Measurements from ENCODE around the gene RBM8A.
"Not testable (repeated sequence)": the region's sequence is repeated elsewhere in the genome, so short reads cannot be mapped to it uniquely, and the experiment has no call there.

Gene RBM8A

DNA sequence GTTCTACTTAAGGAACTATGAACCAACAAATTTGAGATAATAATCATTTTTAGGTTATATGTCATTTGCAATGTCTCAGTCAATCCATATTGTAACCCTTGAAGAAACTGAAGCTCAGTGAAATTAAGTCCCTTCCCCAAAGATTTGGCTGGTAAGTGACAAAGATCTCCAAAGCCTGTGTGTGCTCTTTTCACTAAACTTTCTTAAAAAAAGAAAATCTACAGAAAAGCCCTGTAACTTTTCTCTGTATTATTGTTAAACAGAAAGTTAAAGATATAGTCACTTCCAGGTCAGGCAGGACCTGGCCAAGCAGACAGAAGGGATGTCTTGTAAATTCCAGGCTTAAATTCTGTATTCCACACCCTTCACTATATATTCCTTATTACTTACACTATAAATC is 29.1 kb upstream of the RBM8A start:
- DNase-seq = no peak

DNA sequence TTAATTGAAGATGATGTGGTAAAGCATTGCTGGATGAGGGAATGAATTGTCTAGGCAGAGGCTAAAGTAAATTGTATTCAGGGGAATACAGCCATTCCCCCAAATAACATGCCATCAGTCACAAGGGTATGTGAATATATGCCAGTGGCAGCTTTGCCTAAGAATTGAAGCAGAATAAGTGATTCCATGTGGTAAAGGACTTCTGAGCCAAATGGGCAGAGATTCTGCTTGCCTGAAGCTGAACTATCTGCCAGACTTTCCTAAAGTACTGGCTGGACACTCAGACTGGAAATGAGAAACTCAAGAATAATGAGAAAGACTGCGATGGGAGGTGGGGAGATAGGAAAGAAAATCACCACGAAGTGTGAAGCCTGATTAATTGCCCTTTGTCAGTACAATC is 28.2 kb upstream of the RBM8A start:
- DNase-seq = no peak

DNA sequence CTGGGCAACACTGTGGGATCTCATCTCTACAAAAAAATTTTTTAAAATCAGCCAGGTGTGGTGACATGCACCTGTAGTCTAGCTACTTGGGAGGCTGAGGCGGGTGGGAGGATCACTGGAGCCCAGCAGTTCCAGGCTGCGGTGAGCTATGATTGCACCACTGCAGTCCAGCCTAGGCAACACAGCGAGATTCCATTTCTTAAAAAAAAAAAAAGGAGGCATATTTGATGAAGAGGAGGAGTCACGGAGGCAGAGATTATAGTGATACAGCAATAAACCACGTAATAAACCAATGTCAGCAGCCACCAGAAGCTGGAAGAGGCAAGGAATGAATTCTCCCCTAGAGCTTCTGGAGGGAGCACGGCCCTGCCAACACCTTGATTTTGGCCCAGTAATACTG is 26.6 kb upstream of the RBM8A start:
- no peak for DNase-seq

DNA sequence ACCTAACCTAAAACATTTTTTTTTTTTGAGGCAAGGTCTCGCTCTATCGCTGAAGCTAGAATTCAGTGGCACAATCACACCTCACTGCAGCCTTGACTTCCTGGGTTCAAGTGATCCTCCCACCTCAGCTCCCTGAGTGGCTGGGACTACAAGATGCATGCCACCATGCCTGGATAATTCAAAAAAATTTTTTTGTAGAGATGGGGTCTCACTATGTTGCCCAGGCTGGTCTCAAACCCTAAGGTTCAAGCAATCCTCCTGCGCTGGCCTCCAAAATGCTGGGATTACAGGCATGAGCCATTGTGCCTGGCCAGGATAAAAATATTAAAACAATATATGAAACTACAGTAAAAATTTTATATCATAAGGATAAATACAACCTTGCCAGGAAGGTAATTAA is 25.6 kb upstream of the RBM8A start:
- DNase-seq = no peak

DNA sequence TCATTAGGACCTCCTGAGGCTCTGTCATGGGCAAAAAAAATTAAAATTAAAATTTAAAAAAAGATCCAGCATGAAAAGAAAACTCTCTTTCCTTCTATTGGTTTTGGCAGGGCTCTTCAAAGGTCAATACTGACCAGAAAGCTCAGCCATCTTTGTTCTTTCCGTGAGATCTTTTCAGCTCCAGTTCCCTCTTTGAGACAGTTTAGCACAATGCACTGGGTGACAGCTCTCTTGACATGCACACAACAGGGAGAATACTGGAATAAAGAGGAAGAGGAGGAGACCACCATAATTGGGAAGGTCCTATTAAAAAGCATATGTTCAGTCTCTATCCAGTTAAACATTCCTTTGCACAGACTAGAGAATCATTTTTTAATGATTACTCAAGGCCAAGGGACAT is 24.2 kb upstream of the RBM8A start:
- DNase-seq = no peak

DNA sequence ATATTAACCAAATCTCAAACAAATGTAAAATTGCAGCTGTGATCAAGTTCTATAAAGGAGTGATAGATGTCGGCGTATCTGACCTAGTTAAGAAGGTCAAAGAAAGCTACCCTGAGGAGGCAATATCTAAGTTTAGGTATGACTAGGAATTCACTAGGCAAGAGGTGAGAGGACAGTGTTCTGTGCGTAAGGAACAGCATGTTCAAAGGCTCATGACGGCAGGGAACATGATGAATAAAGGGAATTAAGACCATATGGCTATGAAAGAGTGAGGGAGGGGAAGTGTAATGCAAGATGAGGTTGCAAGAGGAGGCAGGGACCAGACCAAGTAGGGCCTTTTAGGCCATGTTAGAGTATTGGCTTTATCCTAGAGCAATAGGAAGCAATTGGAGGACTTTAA is 21.9 kb upstream of the RBM8A start:
- no peak for DNase-seq

DNA sequence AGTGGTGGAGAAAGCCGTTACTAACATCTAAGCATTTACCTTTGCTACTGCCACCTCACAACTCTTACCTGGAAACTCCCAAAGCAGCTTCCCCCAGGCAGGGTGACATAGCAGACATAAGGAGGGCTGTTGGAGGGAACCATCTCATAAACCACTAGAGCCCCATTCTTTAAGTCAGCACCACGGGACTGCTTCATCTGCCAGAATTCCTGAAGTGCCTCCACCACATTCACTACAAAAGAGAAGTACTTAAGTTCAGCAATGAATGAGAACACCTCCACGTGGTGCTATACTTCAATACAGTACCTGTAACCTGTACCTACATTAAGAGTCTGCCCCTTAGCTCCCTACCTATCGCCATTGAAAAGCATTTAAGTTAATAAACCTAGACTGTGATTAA is 20.3 kb upstream of the RBM8A start:
- DNase-seq = no peak

DNA sequence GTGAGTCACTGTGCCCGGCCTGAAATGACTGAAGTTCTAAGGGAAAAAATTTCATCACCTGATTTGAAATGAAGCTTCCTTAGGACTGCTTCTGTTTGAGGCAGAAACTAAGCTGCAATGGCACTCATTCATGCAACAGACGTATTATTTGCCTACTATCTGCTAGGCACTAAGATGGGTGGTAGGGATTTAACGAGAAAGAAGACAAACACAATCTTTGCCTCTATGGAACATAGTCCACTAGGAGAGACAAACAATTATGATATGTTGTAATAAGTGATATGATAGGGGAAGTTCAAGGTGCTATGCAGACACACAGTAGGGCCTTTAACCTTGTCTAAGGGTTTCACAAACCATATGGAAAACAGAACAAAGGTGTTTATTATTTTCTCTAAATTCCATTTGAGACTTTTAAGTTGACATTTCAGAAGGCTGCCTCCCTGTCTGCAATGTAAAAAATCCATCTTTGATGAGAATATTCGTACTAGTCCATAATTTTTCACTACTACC is 19.2 kb upstream of the RBM8A start:
- DNase-seq = no peak

DNA sequence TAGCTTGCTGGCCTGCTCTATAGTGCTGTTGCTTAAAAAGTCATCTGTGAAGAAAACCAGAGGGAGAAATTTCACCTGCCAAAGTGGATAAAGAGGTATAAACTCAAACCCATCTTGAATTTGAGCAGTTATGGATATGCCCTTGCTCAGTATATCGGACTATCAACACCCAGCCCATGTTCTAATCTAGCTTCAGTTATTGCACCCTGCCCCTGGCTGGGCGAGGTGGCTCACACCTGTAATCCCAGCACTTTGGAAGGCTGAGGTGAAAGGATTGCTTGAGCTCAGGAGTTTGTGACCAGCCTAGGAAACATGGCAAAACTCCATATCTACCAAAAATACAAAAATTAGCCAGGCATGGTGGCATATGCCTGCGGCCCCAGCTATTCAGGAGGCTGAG is 17.2 kb upstream of the RBM8A start:
- no peak for DNase-seq

DNA sequence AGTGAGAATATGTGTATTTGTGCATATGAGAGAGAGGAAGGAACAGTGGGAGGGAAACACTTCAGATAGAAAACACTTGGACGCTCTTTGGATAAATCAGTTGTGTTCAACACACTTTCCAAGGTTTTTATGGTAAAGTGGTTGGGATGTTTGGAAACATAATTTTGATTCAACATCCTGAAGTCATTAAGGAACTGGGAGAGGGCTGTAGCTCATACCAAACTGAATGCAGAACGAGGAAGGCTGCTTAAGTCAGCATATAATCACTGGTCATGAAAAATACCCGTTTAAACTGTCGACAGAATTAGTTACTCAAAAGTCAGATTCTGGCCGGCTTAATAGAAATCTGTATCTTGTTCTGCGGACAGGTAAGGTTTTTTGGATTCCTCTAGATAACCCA is 15.6 kb upstream of the RBM8A start:
- DNase-seq = no peak

DNA sequence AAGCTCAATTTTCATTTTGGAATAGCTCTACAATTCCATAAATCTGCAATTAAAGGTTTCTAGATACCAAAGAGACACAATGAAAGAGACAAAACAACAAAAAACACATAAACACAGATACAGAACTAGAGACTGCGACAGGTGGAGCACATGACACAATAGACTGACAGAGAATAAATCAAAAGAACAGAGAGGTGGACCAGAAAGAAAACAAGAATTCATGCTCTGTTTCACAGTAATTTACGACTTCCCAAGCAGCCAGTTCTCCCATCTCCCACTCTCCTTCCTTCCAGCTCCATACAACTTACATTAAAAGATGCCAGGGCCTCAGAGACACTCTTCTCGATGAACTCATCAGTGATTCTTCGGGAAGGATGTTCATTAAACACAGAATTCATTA is 15.1 kb upstream of the RBM8A start:
- DNase-seq = no peak

DNA sequence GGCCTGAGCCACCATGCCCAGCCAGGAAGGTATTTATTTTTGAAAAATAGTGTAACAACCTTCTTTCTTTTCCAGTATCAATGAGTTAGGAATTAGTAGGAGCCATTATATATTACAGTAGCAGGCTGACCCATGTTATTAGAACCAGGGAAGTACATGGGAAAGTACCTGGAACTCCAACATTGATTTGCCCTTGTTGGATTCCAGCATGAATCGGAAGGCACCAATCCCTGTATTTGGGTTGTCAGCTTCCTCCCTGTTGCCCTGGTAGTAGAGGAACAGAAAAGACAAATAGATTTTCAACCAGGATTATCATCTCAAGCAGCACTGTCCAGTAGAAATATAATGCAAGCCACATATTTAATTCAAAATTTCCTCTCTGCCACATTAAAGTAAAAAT is 10.2 kb upstream of the RBM8A start:
- DNase-seq = no peak

DNA sequence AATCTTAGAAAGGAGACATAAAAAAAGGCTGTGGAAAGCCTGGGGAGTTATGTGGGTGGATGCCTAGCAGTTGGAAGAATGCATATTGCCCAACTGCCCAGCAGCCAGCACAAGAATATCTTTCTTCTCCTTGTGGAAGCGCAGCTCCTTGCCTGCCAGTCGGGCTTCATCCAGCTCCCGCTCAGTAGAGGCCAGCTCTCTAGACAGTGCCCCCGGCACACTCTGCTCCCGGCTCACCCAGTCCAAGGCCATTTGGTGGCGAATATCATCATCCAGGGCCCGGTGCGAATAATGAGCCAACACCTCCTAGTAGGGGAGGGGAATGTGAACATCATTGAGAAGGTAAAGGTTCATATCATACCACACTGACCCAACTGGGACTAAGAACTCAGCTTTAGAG is 9.0 kb upstream of the RBM8A start:
- DNase-seq = peak; percentile 7

DNA sequence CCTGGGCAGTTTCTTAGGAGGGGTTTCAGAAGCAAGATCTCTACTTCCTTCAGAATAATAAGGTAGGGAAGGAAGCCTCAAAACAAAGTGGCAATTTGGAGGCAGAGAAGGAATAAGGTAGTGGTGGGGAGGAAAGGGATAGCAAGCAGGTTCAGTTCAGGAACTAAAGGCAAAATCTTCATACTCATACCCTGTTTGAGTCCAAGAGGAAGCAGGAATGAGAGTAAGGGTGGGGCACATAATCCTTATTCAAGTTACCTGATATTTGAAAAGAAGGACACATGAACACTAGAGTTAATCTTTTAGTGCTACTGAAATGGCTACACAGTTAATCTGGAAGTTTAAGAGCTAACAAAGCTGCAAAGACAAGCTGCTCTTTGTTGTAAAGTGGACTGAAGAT is 8.4 kb upstream of the RBM8A start:
- DNase-seq = no peak

DNA sequence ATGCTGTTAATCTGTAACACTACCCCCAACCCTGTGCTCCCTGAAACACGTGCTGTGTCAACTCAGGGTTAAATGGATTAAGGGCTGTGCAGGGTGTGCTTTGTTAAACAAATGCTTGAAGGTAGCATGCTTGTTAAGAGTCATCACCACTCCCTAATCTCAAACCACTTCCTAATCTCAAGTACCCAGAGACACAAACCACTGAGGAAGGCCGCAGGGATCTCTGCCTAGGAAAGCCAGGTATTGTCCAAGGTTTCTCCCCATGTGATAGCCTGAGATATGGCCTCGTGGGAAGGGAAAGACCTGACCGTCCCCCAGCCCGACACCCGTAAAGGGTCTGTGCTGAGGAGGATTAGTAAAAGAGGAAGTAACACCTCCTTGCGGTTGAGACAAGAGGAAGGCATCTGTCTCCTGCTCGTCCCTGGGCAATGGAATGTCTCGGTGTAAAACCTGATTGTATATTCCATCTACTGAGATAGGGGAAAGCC is 5.3 kb upstream of the RBM8A start:
- DNase-seq = not testable (repeated sequence)

DNA sequence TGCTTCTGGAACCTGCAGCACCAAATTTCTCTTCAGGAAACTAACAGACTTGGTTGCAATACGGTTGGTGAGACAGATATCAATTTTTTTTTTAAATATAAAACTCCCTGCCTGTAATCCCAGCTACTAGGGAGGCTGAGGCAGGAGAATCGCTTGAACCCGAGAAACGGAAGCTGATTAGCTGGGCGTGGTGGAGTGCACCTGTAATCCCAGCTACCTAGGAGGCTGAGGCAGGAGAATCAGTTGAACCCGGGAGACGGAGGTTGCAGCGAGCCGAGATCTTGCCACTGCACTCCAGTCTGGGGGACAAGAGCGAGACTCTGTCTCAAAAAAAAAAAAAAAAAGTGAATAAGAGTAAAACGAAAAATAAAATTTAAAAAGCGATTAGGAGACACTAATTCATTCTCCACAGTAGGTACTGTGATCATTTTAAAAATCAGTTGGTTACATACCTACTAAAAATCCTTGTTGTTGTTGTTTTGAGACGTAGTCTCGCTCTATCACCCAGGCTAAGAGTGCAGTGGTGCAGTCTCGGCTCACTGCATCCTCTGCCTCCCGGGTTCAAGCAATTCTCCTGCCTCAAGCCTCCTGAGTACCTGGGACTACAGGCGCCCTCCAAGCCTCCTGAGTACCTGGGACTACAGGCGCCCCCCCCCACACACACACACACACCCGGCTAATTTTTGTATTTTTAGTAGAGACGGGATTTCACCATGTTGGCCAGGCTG is 796 bp upstream of the RBM8A start:
- DNase-seq = peak; percentile 56

DNA sequence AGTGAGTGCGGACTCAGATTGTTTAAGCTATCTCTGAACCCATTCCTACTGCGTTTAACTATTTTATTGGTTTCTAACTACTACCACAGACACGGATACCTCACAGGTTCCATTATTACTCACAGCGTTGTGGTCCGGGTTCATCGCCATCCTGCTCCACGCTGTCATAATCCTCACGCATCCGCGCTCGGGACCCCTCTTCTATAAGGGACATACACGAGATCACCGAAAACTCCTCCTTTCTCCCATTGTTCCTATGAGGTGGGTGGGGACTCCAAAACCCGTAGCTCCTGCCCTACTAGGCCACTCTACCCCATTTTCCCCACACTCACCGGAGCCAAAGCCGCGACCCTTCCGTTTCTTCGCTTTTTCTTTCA is 610 bp downstream of the RBM8A start:
- no peak for DNase-seq

DNA sequence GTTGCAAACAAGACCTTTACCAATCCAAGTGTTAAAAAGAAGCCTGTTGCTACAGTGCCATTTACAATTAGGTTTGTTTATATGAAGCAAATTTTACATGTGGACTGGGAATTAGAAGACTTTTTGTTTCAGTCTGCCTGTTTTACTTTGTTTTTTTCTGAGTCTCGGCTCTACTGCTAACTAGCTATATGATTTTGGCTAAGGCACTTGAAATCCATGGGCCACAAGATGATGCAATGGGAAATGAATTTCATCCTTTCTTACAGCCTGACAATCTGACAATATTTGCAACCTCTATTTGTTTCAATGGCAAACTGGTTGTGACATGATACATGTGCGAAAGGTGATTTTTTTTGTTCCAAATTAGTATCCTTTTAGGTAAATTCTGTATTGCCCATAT is 5.0 kb downstream of the RBM8A start:
- DNase-seq = no peak

DNA sequence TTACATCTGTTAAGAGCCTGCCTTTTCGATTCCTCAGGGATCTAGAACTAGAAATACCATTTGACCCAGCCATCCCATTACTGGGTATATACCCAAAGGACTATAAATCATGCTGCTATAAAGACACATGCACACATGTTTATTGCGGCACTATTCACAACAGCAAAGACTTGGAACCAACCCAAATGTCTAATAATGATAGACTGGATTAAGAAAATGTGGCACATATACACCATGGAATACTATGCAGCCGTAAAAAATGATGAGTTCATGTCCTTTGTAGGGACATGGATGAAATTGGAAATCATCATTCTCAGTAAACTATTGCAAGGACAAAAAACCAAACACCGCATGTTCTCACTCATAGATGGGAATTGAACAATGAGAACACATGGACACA is 7.0 kb downstream of the RBM8A start:
- DNase-seq = not testable (repeated sequence)

DNA sequence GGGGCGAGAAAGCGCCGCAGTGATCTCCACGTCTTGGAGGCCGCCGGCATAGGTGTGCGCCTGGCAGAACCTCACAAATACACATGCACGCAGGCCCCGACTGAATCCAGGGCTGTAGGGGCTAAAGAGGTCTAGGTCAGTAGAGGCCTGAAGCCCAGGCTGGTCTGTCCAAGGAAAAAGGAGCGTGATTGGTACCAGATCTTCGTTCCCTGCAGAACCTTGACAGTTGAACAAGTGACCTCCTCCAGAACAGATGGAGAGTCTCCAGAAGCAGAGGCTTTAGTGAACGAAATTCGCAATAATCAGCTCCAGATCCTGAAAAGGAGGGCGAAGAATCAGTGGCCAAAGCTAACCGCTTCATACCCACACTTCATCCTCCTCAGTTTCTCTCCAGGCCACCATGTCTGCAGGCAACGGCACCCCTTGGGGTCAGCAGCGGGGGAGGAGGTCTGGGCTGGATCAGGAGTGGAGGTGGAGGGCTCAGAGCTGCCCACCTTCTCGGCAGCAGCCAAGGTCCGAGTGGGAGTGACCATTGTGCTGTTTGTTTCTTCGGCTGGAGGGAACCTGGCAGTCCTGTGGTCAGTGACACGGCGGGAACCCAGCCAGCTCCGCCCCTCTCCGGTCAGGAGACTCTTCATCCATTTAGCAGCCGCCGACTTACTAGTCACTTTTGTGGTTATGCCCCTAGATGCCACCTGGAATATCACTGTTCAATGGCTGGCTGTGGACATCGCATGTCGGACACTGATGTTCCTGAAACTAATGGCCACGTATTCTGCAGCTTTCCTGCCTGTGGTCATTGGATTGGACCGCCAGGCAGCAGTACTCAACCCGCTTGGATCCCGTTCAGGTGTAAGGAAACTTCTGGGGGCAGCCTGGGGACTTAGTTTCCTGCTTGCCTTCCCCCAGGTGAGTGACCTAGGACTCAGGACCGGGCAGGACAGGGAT is 8.0 kb downstream of the RBM8A start:
- peak; percentile 80 for DNase-seq

DNA sequence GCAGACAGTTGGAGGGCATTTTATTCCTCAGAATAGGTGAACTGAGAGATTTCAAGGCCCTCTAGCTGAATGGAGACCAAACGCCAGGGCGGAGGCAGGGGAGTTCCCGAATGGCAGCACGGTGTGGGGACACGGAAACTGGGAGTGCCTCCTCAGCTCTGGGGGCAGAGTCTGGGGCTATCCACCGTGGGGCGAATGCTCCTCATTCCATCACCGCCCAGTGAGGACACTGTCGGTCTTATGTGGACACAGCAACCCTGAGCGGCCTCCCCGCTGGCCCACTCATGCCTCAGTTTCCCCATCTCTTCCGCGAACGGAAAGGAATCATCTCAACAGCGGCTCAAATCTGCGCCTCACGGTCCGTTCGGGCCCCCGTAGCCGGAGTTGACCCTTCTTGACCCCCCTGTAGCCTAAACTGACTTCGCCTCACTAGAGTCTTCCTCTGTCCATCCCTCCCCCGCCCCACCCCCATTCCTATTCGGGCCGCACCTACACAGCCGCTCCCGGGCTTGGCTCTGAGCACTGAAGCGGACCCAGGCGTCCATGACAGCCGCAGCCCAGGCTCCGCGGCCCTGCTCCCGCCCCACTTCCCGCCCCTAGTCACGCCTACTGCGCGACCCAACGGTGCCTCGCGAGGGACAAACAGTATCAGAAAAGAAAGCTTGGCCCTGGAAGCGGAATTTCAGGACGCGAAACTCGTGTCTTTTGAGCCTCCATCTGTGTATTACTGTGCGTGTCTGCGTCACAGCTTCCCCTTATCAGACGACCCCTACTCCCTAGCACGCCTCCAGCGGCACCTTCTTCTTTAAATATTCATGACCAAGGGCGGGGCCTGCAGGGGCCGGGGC is 8.9 kb downstream of the RBM8A start, which contains the start of gene PEX11B:
PEX11B (minus strand) TSS at position 574 of the 848 bp plus-strand sequence; CDS start at position 545, 29 bp downstream.
- peak; percentile 93 for DNase-seq

DNA sequence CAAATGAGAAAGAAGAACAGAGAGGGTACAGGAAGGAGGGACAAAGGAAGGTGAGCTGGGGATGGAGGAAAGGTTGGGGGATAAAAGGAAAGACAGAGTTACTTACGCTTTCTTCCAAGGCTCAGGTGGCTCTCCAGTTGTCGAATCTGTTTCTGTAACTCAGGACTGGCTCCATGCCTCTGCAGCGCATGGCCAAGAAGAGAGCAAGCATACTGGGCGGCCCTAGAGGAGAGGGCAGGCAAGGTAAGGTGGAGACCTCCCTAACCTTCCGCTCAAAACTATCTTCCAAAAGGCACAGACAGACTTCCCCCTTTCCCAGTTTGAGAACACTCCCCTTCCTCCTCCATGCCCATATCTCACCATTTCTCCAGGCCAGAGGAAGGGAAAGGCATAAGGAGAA is 9.7 kb downstream of the RBM8A start:
- DNase-seq = no peak

DNA sequence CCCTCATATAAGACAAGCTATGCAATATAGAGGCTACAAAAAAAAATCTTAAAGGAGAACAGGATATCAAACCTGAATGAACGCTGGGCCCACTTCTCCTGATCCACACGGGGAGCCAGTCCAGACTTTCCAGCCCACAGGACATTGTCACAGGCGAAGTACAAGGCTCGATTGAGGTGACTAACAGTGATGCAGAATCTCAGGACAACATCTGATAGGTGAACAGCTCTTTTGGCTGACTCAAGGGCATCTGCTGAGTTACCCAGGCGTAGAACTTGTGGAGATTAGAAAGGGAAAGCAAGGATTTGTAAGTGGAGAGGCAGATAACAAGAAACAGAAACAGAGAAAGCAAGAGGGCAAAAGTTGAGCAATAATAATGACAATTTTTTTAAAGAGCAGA is 10.5 kb downstream of the RBM8A start:
- DNase-seq = no peak

Measured in DMS53 (cell line).